Mesenchymal stem cell (in vitro differentiated cells and primary cell): ENCODE results near the gene MN1.

ENCODE experiments used
- DNase-seq: peaks from one replicate; pipeline ENCODE4 v3.0.0-alpha.2; 2013
- H2AFZ ChIP-seq: one replicate; pipeline ENCODE4 v1.6.1; 2013; ENCODE audit warnings: low read depth, mild to moderate bottlenecking, control low read depth, inconsistent platforms, low read length, moderate library complexity
- H2AK5ac ChIP-seq: 2 replicates; pipeline ENCODE4 v1.6.1; 2013; ENCODE audit warnings: low read length, moderate library complexity, mild to moderate bottlenecking, inconsistent platforms; ENCODE audit not compliant: severe bottlenecking
- H2BK120ac ChIP-seq: one replicate; pipeline ENCODE4 v1.6.1; 2013; ENCODE audit warnings: low read depth, mild to moderate bottlenecking, inconsistent platforms, low read length, moderate library complexity
- H2BK12ac ChIP-seq, 2 experiments: one replicate each; pipeline ENCODE4 v1.6.1; 2013; ENCODE audit warnings: inconsistent platforms in 2 of 2, low read length in 2 of 2, mild to moderate bottlenecking in 2 of 2, moderate library complexity in 2 of 2, control low read depth in 1 of 2
- H2BK15ac ChIP-seq: one replicate; pipeline ENCODE4 v1.6.1; 2013; ENCODE audit warnings: mild to moderate bottlenecking, low read depth, inconsistent platforms; ENCODE audit not compliant: poor library complexity, severe bottlenecking
- H2BK5ac ChIP-seq: 2 replicates; pipeline ENCODE4 v1.6.1; 2013; ENCODE audit warnings: low read depth, mild to moderate bottlenecking, low read length, control low read depth, inconsistent platforms; ENCODE audit not compliant: poor library complexity, severe bottlenecking
- H3K14ac ChIP-seq, 2 experiments: one replicate each; pipeline ENCODE4 v1.6.1; 2013; ENCODE audit warnings: inconsistent platforms in 2 of 2, low read length in 2 of 2, control low read depth in 1 of 2, mild to moderate bottlenecking in 1 of 2, moderate library complexity in 1 of 2
- H3K18ac ChIP-seq, 2 experiments: one replicate each; pipeline ENCODE4 v1.6.1; 2013; ENCODE audit warnings: inconsistent platforms in 2 of 2, low read length in 2 of 2, control low read depth in 1 of 2, low read depth in 1 of 2, mild to moderate bottlenecking in 1 of 2
- H3K23ac ChIP-seq, 2 experiments: one replicate each; pipeline ENCODE4 v1.6.1; 2013; ENCODE audit warnings: inconsistent platforms in 2 of 2, low read length in 2 of 2, mild to moderate bottlenecking in 2 of 2, moderate library complexity in 2 of 2, control low read depth in 1 of 2
- H3K27ac ChIP-seq: 2 replicates; pipeline ENCODE4 v1.5.1; 2013; ENCODE audit warnings: mild to moderate bottlenecking, moderate library complexity, low read length, control low read depth, inconsistent platforms; ENCODE audit not compliant: poor library complexity, severe bottlenecking
- H3K27me3 ChIP-seq, 2 experiments: 2 replicates each; pipeline versions ENCODE4 v1.6.1 to v1.7.0; 2013; ENCODE audit warnings: low read length in 2 of 2, mild to moderate bottlenecking in 2 of 2, moderate library complexity in 2 of 2, control low read depth in 1 of 2, inconsistent platforms in 1 of 2; ENCODE audit not compliant: control insufficient read depth in 1 of 2, insufficient read depth in 1 of 2
- H3K36me3 ChIP-seq, 2 experiments: 2 replicates each; pipeline versions ENCODE4 v1.6.1 to v1.7.0; 2013; ENCODE audit warnings: low read length in 2 of 2, control low read depth in 1 of 2, inconsistent platforms in 1 of 2, low read depth in 1 of 2, mild to moderate bottlenecking in 1 of 2; ENCODE audit not compliant: insufficient read depth in 2 of 2, control insufficient read depth in 1 of 2
- H3K4ac ChIP-seq, 2 experiments: one replicate each; pipeline ENCODE4 v1.6.1; 2013; ENCODE audit warnings: inconsistent platforms in 2 of 2, low read length in 2 of 2, mild to moderate bottlenecking in 2 of 2, moderate library complexity in 2 of 2, control low read depth in 1 of 2, low read depth in 1 of 2
- H3K4me1 ChIP-seq: 2 replicates; pipeline ENCODE4 v1.6.1; 2013; ENCODE audit warnings: low read depth, low read length, control low read depth; ENCODE audit not compliant: control insufficient read depth, insufficient read depth
- H3K4me2 ChIP-seq: 2 replicates; pipeline ENCODE4 v1.6.1; 2013; ENCODE audit warnings: low read length, mild to moderate bottlenecking, inconsistent platforms; ENCODE audit not compliant: poor library complexity, severe bottlenecking
- H3K4me3 ChIP-seq, 2 experiments: 2 replicates each; pipeline versions ENCODE4 v1.5.1 to v1.7.0; 2013; ENCODE audit warnings: low read length in 2 of 2, mild to moderate bottlenecking in 2 of 2, control low read depth in 1 of 2, low read depth in 1 of 2; ENCODE audit not compliant: insufficient read depth in 1 of 2
- H3K79me1 ChIP-seq: replicated peaks from 2 replicates; pipeline ENCODE4 v1.6.1; 2013; ENCODE audit warnings: mild to moderate bottlenecking, control low read depth, low read length, inconsistent platforms; ENCODE audit not compliant: poor library complexity, severe bottlenecking
- H3K9ac ChIP-seq: 2 replicates; pipeline ENCODE4 v1.7.0; 2013; ENCODE audit warnings: mild to moderate bottlenecking, low read length, moderate library complexity
- H3K9me3 ChIP-seq: 2 replicates; pipeline ENCODE4 v1.7.0; 2013; ENCODE audit warnings: mild to moderate bottlenecking, low read length; ENCODE audit not compliant: control insufficient read depth
- H4K8ac ChIP-seq: one replicate; pipeline ENCODE4 v1.6.1; 2013; ENCODE audit warnings: inconsistent platforms, mild to moderate bottlenecking, low read length, moderate library complexity
- H4K91ac ChIP-seq: one replicate; pipeline ENCODE4 v1.6.1; 2013; ENCODE audit warnings: mild to moderate bottlenecking, low read length, inconsistent platforms
- WGBS: methylation state at CpG from one replicate; pipeline ENCODE4 v1.1.7; 2013; ENCODE audit warnings: mixed read lengths; 5-methylcytosine and 5-hydroxymethylcytosine counted together

MN1 gene

GRCh38 chr22:27727673-27728451 lies 73.7 kb downstream of the MN1 start:
- H3K36me3 ChIP-seq, result no peaks in the 10 kb centered on the region
- peak overlapping the region; percentile 36 for H2BK120ac ChIP-seq
- H2BK5ac ChIP-seq, result no peak overlapping the region
- H2BK15ac ChIP-seq, result no peak overlapping the region
- H4K8ac ChIP-seq, result no peak overlapping the region
- H3K27ac ChIP-seq, result no peak overlapping the region
- no peak overlapping the region for H3K4ac ChIP-seq
- peaks cover 0 to 6% of the 10 kb centered on the region in 2 experiments for H3K27me3 ChIP-seq
- no peak for DNase-seq
- H3K14ac ChIP-seq, result no peak overlapping the region
- WGBS, result 93% methylated on average over 3 of the region's 4 CpGs
- H3K79me1 ChIP-seq, result no peaks in the 10 kb centered on the region
- H3K9ac ChIP-seq, result peak overlapping the region; percentile 81
- H2AK5ac ChIP-seq, result no peak overlapping the region
- no peak overlapping the region for H3K4me3 ChIP-seq
- H3K4me2 ChIP-seq, result no peak overlapping the region
- H3K4me1 ChIP-seq, result peaks cover 13% of the 10 kb centered on the region
- H2AFZ ChIP-seq, result no peak overlapping the region
- H3K23ac ChIP-seq, result no peak overlapping the region
- H3K18ac ChIP-seq, result no peak overlapping the region
- no peak overlapping the region for H2BK12ac ChIP-seq
- H4K91ac ChIP-seq, result no peak overlapping the region
- H3K9me3 ChIP-seq, result no peaks in the 10 kb centered on the region

- H2BK15ac ChIP-seq, result no peak overlapping the region
- no peaks in the 10 kb centered on the region for H3K27me3 ChIP-seq
- peak overlapping the region; percentile 81 for H3K9ac ChIP-seq
- no peaks in the 10 kb centered on the region for H3K9me3 ChIP-seq
- peak; percentile 85 for DNase-seq
- peaks cover 13% of the 10 kb centered on the region for H3K4me1 ChIP-seq
- H2AK5ac ChIP-seq, result no peak overlapping the region
- H2AFZ ChIP-seq, result no peak overlapping the region
- H3K14ac ChIP-seq, result peak overlapping the region in 1 of 2 experiments; percentile 13
- H4K91ac ChIP-seq, result no peak overlapping the region
- no peaks in the 10 kb centered on the region for H3K79me1 ChIP-seq
- no peak overlapping the region for H3K4ac ChIP-seq
- H3K4me3 ChIP-seq, result peak overlapping the region in 1 of 2 experiments; percentile 34
- H2BK12ac ChIP-seq, result peak overlapping the region; percentile 9 to 47
- H3K36me3 ChIP-seq, result no peaks in the 10 kb centered on the region
- no peak overlapping the region for H3K23ac ChIP-seq
- H3K27ac ChIP-seq, result no peak overlapping the region
- H3K4me2 ChIP-seq, result no peak overlapping the region
- H4K8ac ChIP-seq, result peak overlapping the region; percentile 8
- H2BK5ac ChIP-seq, result no peak overlapping the region
- H3K18ac ChIP-seq, result peak overlapping the region; percentile 1 to 76
- no peak overlapping the region for H2BK120ac ChIP-seq
- 42% methylated on average over 11 of the region's 13 CpGs for WGBS
These were observed 74.7 kb downstream of the MN1 start for GRCh38 chr22:27726686-27727449.

- Histone ChIP-seq H3K23ac (no peak overlapping the region), H4K8ac (no peak overlapping the region), H2BK5ac (no peak overlapping the region), H2AFZ (no peak overlapping the region), H2BK120ac (no peak overlapping the region), H4K91ac (no peak overlapping the region), H3K79me1 (no peaks in the 10 kb centered on the region), H3K14ac (peak overlapping the region in 1 of 2 experiments; percentile 13), H2BK12ac (peak overlapping the region in 1 of 2 experiments; percentile 9), H3K27me3 (no peaks in the 10 kb centered on the region), H3K9ac (peak overlapping the region; percentile 81), H3K4me2 (no peak overlapping the region), H3K4me3 (peak overlapping the region in 1 of 2 experiments; percentile 34), H2AK5ac (peak overlapping the region; percentile 47), H3K18ac (peak overlapping the region; percentile 1 to 31), H3K36me3 (no peaks in the 10 kb centered on the region), H3K27ac (no peak overlapping the region), H3K4ac (no peak overlapping the region), H3K9me3 (no peaks in the 10 kb centered on the region), H3K4me1 (peaks cover 13% of the 10 kb centered on the region), H2BK15ac (no peak overlapping the region)
- WGBS, result 67% methylated on average over 4 of the region's 5 CpGs
- DNase-seq, result no peak
These were observed 75.2 kb downstream of the MN1 start for GRCh38 chr22:27726331-27726685.

GRCh38 chr22:27725661-27726060 lies 75.9 kb downstream of the MN1 start:
- Histone ChIP-seq H3K4me3 (no peak overlapping the region), H3K27me3 (no peaks in the 10 kb centered on the region), H2BK12ac (no peak overlapping the region), H3K9me3 (no peaks in the 10 kb centered on the region), H2AK5ac (no peak overlapping the region), H3K4me2 (no peak overlapping the region), H3K4me1 (peaks cover 16% of the 10 kb centered on the region), H3K18ac (no peak overlapping the region), H4K8ac (no peak overlapping the region), H3K36me3 (no peaks in the 10 kb centered on the region), H2BK5ac (no peak overlapping the region), H4K91ac (no peak overlapping the region), H3K4ac (no peak overlapping the region), H3K79me1 (no peaks in the 10 kb centered on the region), H2AFZ (no peak overlapping the region), H3K9ac (peak overlapping the region; percentile 81), H3K23ac (no peak overlapping the region), H3K27ac (no peak overlapping the region), H2BK120ac (no peak overlapping the region), H2BK15ac (no peak overlapping the region), H3K14ac (no peak overlapping the region)
- 98% methylated on average over 4 of the region's 5 CpGs for WGBS
- DNase-seq, result no peak
